DMS153 treated with DMSO at 0.1 percent for 48 hours (cell line): ENCODE results near the gene PIK3R5.

Experiments used
- DNase-seq: peaks from one replicate; lab custom pipeline; 2025; ENCODE audit not compliant: unreplicated experiment; lab: John Stamatoyannopoulos, UW

PIK3R5 gene

GRCh38 chr17:8953156-8953885, 12.2 kb downstream of the PIK3R5 start:
- no peak for DNase-seq

GRCh38 chr17:8952191-8952590, 13.3 kb downstream of the PIK3R5 start:
- no peak for DNase-seq

- DNase-seq: no peak
Observed at GRCh38 chr17:8951206-8951605, 14.3 kb downstream of the PIK3R5 start.

- DNase-seq: no peak
Observed at GRCh38 chr17:8949061-8949661, 16.3 kb downstream of the PIK3R5 start.

- no peak for DNase-seq
Observed at GRCh38 chr17:8948462-8948861, 17.0 kb downstream of the PIK3R5 start.

- DNase-seq: no peak
Observed at GRCh38 chr17:8947201-8947600, 18.3 kb downstream of the PIK3R5 start.

GRCh38 chr17:8946476-8946875, 19.0 kb downstream of the PIK3R5 start:
- no peak for DNase-seq

GRCh38 chr17:8946071-8946470, 19.4 kb downstream of the PIK3R5 start:
- DNase-seq: no peak

- no peak for DNase-seq
Observed at GRCh38 chr17:8944748-8945147, 20.8 kb downstream of the PIK3R5 start.

GRCh38 chr17:8944083-8944482, 21.4 kb downstream of the PIK3R5 start:
- no peak for DNase-seq

GRCh38 chr17:8941980-8942622, 23.4 kb downstream of the PIK3R5 start:
- no peak for DNase-seq

- no peak for DNase-seq
Observed at GRCh38 chr17:8941520-8941919, 24.0 kb downstream of the PIK3R5 start.

GRCh38 chr17:8940866-8941471, 24.5 kb downstream of the PIK3R5 start:
- DNase-seq: no peak

- no peak for DNase-seq
Observed at GRCh38 chr17:8939496-8940334, 25.8 kb downstream of the PIK3R5 start.

GRCh38 chr17:8938933-8939332, 26.6 kb downstream of the PIK3R5 start:
- DNase-seq: no peak

- no peak for DNase-seq
Observed at GRCh38 chr17:8935191-8935590, 30.3 kb downstream of the PIK3R5 start.

- DNase-seq: no peak
Observed at GRCh38 chr17:8934346-8934745, 31.2 kb downstream of the PIK3R5 start.

GRCh38 chr17:8930649-8931048, 34.9 kb downstream of the PIK3R5 start:
- DNase-seq: no peak

- DNase-seq: no peak
Observed at GRCh38 chr17:8928347-8928746, 37.2 kb downstream of the PIK3R5 start.

GRCh38 chr17:8927395-8927794, 38.1 kb downstream of the PIK3R5 start:
- no peak for DNase-seq

GRCh38 chr17:8925808-8926207, 39.7 kb downstream of the PIK3R5 start:
- DNase-seq: no peak
